ENCODE measurements around the gene NSMF. TPM values are rescaled to one million over a fixed set of nuclear protein-coding genes. Genes with fewer than 3 reads are reported as not detected.

Gene NSMF
- total RNA-seq, 1 experiment from 2014 or later, result 31.6 TPM

DNA sequence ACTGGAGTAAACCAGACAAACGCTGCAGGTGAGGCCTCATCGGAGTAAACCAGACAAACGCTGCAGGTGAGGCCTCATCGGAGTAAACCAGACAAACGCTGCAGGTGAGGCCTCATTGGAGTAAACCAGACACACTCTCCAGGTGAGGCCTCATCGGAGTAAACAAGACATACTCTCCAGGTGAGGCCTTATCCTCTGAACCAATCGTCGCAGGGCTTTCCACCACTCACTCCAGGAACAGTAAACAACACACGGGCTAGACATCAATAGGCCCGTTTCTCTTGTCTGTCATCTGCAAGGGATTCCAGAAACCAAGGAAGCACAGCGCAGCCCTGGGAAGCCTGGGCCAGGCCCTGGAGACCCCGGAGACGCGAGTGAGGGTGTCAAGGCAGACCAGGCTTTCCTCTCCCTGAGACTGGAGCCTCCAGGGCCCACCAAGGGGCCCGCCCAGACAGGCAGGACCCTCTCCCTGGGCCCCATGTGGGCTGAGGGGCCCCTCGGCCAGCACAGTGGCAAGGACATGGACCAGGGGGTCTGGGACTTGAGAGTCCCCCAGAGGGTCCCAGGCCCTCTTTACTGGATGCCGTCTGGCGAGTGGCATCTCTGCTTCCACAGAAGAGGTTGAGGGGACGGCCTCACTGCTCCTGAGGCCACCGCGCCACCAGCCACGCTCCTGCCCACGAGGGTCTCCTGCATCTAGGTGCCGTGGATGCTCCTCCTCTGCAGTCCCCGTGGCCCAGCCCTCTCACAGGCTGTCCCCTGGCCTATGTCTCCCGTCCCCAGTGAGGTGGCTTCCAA, 26.4 kb upstream of the NSMF start:
- Mint-ChIP-seq H3K27ac (ENCODE audit: unreplicated experiment) (no peak overlapping the region), H3K4me3 (ENCODE audit: low read depth, unreplicated experiment) (no peak overlapping the region), H3K4me1 (ENCODE audit: low read depth, unreplicated experiment) (no peaks in the 10 kb centered on the region), H3K36me3 (ENCODE audit: insufficient read depth, unreplicated experiment) (no peaks in the 10 kb centered on the region), H3K27me3 (ENCODE audit: unreplicated experiment) (peaks cover 19% of the 10 kb centered on the region), H3K9me3 (ENCODE audit: low read depth, unreplicated experiment) (no peaks in the 10 kb centered on the region)
- no peak for TF ChIP-seq CTCF (IDR thresholded peaks at IDR 0.05; ENCODE audit: unreplicated experiment)
- no peak for DNase-seq
- CTCF ChIA-PET, result no interaction called here
- intact Hi-C loops (cut with micrococcal nuclease; ENCODE audit: unreplicated experiment), result no loop called here
- no TSS peak for BruUV-seq (replicated peaks)

- Mint-ChIP-seq H3K9me3 (ENCODE audit: low read depth, unreplicated experiment) (no peaks in the 10 kb centered on the region), H3K4me3 (ENCODE audit: low read depth, unreplicated experiment) (no peak overlapping the region), H3K27ac (ENCODE audit: unreplicated experiment) (no peak overlapping the region), H3K4me1 (ENCODE audit: low read depth, unreplicated experiment) (no peaks in the 10 kb centered on the region), H3K27me3 (ENCODE audit: unreplicated experiment) (peaks cover 15% of the 10 kb centered on the region), H3K36me3 (ENCODE audit: insufficient read depth, unreplicated experiment) (no peaks in the 10 kb centered on the region)
- TF ChIP-seq CTCF (IDR thresholded peaks at IDR 0.05; ENCODE audit: unreplicated experiment), result no peak
- intact Hi-C loops (cut with micrococcal nuclease; ENCODE audit: unreplicated experiment), result no loop called here
- no peak for DNase-seq
- CTCF ChIA-PET, result no interaction called here
- no TSS peak for BruUV-seq (replicated peaks)
Observed at GRCh38 chr9:137484551-137485315, 25.6 kb upstream of the NSMF start.

DNA sequence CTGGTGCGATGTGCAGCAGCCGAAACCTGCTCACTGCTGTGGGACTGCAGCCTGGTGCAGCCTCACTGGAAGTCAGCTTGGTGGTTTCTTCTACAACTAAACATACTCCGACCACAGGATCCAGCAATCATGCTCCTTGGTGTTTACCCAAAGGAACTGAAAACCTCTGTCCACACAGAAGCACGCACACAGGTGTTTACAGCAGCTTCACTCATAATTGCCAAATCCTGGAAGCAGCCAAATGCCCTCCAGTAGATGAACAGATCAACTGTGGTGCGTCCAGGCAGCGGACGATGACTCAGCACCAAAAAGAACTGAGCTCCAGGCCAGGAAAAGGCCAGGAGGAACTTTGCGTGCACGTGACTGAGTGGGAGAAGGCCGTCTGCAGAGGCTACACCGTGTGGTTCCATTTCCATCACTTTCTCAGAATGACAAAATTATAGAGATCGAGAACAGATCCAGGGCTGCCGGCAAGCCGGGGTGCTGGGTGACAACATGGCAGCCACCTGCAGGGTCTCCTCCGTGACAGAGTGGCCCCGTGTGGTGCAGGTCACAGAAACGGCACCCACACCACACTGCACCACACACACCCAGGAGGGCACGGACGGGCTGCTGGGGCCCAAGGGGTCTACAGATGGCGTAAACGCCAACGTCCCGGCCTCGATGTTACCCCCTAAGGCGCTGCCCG, 23.1 kb upstream of the NSMF start:
- H3K9me3 Mint-ChIP-seq (ENCODE audit: low read depth, unreplicated experiment), result no peaks in the 10 kb centered on the region
- no peaks in the 10 kb centered on the region for H3K36me3 Mint-ChIP-seq (ENCODE audit: insufficient read depth, unreplicated experiment)
- CTCF ChIA-PET, result no interaction called here
- H3K27ac Mint-ChIP-seq (ENCODE audit: unreplicated experiment), result no peak overlapping the region
- TF ChIP-seq CTCF (IDR thresholded peaks at IDR 0.05; ENCODE audit: unreplicated experiment), result no peak
- peaks cover 13% of the 10 kb centered on the region for H3K27me3 Mint-ChIP-seq (ENCODE audit: unreplicated experiment)
- H3K4me3 Mint-ChIP-seq (ENCODE audit: low read depth, unreplicated experiment), result no peak overlapping the region
- intact Hi-C loops (cut with micrococcal nuclease; ENCODE audit: unreplicated experiment), result no loop called here
- BruUV-seq (replicated peaks), result no TSS peak
- H3K4me1 Mint-ChIP-seq (ENCODE audit: low read depth, unreplicated experiment), result no peaks in the 10 kb centered on the region
- DNase-seq, result no peak

- BruUV-seq (replicated peaks), result no TSS peak
- intact Hi-C loops (cut with micrococcal nuclease; ENCODE audit: unreplicated experiment), result no loop called here
- Mint-ChIP-seq H3K36me3 (ENCODE audit: insufficient read depth, unreplicated experiment) (no peaks in the 10 kb centered on the region), H3K9me3 (ENCODE audit: low read depth, unreplicated experiment) (peaks cover 2% of the 10 kb centered on the region), H3K4me3 (ENCODE audit: low read depth, unreplicated experiment) (no peak overlapping the region), H3K27ac (ENCODE audit: unreplicated experiment) (no peak overlapping the region), H3K27me3 (ENCODE audit: unreplicated experiment) (peaks cover 21% of the 10 kb centered on the region), H3K4me1 (ENCODE audit: low read depth, unreplicated experiment) (no peaks in the 10 kb centered on the region)
- TF ChIP-seq CTCF (IDR thresholded peaks at IDR 0.05; ENCODE audit: unreplicated experiment), result no peak
- no peak for DNase-seq
- CTCF ChIA-PET, result no interaction called here
Observed at GRCh38 chr9:137480686-137481683, 21.9 kb upstream of the NSMF start.
